COR-L47 (cell line): Measurements from ENCODE around the gene PHF23.
A peak's percentile ranks its signal among the peaks of the same experiment; 100 is the strongest.

Experiments
- DNase-seq: peaks from one replicate; lab custom pipeline; 2025; lab: John Stamatoyannopoulos, UW

Gene PHF23

GRCh38 chr17:7239091-7240027, at the start of gene PHF23:
TSS of gene PHF23 (minus strand) at chr17:7239457. CDS start at chr17:7239279, 178 bp downstream.
- DNase-seq: peak; percentile 89

GRCh38 chr17:7285679-7286078, 46.4 kb upstream of the PHF23 start:
- DNase-seq: no peak

- DNase-seq: no peak
These were observed 45.7 kb upstream of the PHF23 start for GRCh38 chr17:7284911-7285310.

- DNase-seq: no peak
These were observed 44.4 kb upstream of the PHF23 start for GRCh38 chr17:7283471-7284216.

- DNase-seq: no peak
These were observed 43.6 kb upstream of the PHF23 start for GRCh38 chr17:7282752-7283321.

- DNase-seq: no peak
These were observed 42.9 kb upstream of the PHF23 start for GRCh38 chr17:7281953-7282751.

GRCh38 chr17:7281074-7281952, 42.1 kb upstream of the PHF23 start, which contains the start of gene SLC2A4:
TSS of gene SLC2A4 (plus strand) at chr17:7281718. CDS start at chr17:7281935, 217 bp downstream.
- peak; percentile 56 for DNase-seq

- DNase-seq: peak; percentile 32
These were observed 41.3 kb upstream of the PHF23 start for GRCh38 chr17:7280519-7281073.

GRCh38 chr17:7279448-7279847, 40.2 kb upstream of the PHF23 start:
- no peak for DNase-seq

GRCh38 chr17:7266784-7267183, 27.5 kb upstream of the PHF23 start:
- DNase-seq: no peak

GRCh38 chr17:7263801-7264078, 24.5 kb upstream of the PHF23 start:
- no peak for DNase-seq

- DNase-seq: no peak
These were observed 23.9 kb upstream of the PHF23 start for GRCh38 chr17:7262935-7263800.

GRCh38 chr17:7262192-7262934, 23.1 kb upstream of the PHF23 start, which contains the start of gene CLDN7:
TSS of gene CLDN7 (minus strand) at chr17:7262478. CDS start at chr17:7262043, 435 bp downstream.
- peak; percentile 39 for DNase-seq

- DNase-seq: no peak
These were observed 22.3 kb upstream of the PHF23 start for GRCh38 chr17:7261379-7262191.

- no peak for DNase-seq
These were observed 21.6 kb upstream of the PHF23 start for GRCh38 chr17:7260651-7261378.

GRCh38 chr17:7260151-7260550, 20.9 kb upstream of the PHF23 start:
- no peak for DNase-seq

- no peak for DNase-seq
These were observed 20.3 kb upstream of the PHF23 start for GRCh38 chr17:7259555-7259889.
